B cell (primary cell): ENCODE data around the gene FAM3D. TPM values are rescaled to one million over a fixed set of nuclear protein-coding genes. Genes with fewer than 3 reads are reported as not detected.

Experiments
- ATAC-seq: fragments of 200-7000 bp; cut with Tn5 transposase; one replicate; pipeline ENCODE4 v1.10.0; 2021; ENCODE audit warnings: low read depth, mild to moderate bottlenecking, moderate number of reproducible peaks, moderate library complexity
- CTCF ChIA-PET: fragments of 350-600 bp; sonication (Branson Sonifier 250); formaldehyde crosslinking; loops from one replicate; lab custom pipeline; 2021; ENCODE audit warnings: antibody characterized with exemption, inconsistent platforms; lab: Charles Lee
- POLR2A ChIA-PET: fragments of 350-600 bp; sonication (Branson Sonifier 250); formaldehyde crosslinking; loops from one replicate; lab custom pipeline; 2021; ENCODE audit warnings: antibody characterized with exemption; lab: Charles Lee
- DNase-seq: peaks from one replicate; pipeline ENCODE4 v3.0.0; 2013
- H2AFZ ChIP-seq: 2 replicates; pipeline ENCODE4 v1.6.1; 2012; ENCODE audit warnings: mild to moderate bottlenecking, low read depth, low read length; ENCODE audit not compliant: insufficient read depth, poor library complexity, severe bottlenecking
- H3K27ac ChIP-seq, 2 donors: 1 replicate in 1 of 2; 2 replicates in 1 of 2; pipeline ENCODE4 v1.5.1; 2012 to 2013; ENCODE audit warnings: low read length in 2 of 2, mild to moderate bottlenecking in 2 of 2, moderate library complexity in 1 of 2
- H3K27me3 ChIP-seq, 4 experiments: fragments of 200-600 bp in 1 of 4; sonication (generic) in 1 of 4; replicated peaks in 1 of 4; 1 replicate in 2 of 4; 2 replicates in 2 of 4; pipeline versions ENCODE4 v1.6.1 to v1.7.0; 2013 to 2016; ENCODE audit warnings: low read length in 3 of 4, mild to moderate bottlenecking in 2 of 4, mixed read lengths in 1 of 4, moderate library complexity in 1 of 4; ENCODE audit not compliant: insufficient read depth in 4 of 4, control insufficient read depth in 3 of 4; ENCODE audit errors: control extremely low read depth in 1 of 4
- H3K36me3 ChIP-seq, 2 experiments: replicated peaks in 1 of 2; 1 replicate in 1 of 2; 2 replicates in 1 of 2; pipeline versions ENCODE4 v1.6.1 to v1.7.1; 2013; ENCODE audit warnings: low read length in 1 of 2; ENCODE audit not compliant: insufficient read depth in 2 of 2, control insufficient read depth in 1 of 2; ENCODE audit errors: control extremely low read depth in 1 of 2, extremely low read depth in 1 of 2
- H3K4me1 ChIP-seq, 2 donors: fragments of 200-600 bp in 1 of 2; sonication (generic) in 1 of 2; 1 replicate in 1 of 2; 2 replicates in 1 of 2; pipeline versions ENCODE4 v1.5.1 to v1.6.1; 2013 to 2017; ENCODE audit warnings: low read length in 2 of 2; ENCODE audit not compliant: control insufficient read depth in 2 of 2, insufficient read depth in 2 of 2
- H3K4me2 ChIP-seq: replicated peaks from 2 replicates; pipeline ENCODE3; 2012; ENCODE audit warnings: mild to moderate bottlenecking, low read depth, low read length; ENCODE audit not compliant: poor library complexity, severe bottlenecking
- H3K4me3 ChIP-seq, 5 experiments: fragments of 200-600 bp in 1 of 5; sonication (generic) in 1 of 5; 1 replicate in 3 of 5; 2 replicates in 2 of 5; pipeline versions ENCODE4 v1.5.1 to v1.7.0; 2011 to 2016; ENCODE audit warnings: low read length in 4 of 5, mild to moderate bottlenecking in 4 of 5, low read depth in 2 of 5, control low read depth in 1 of 5, moderate library complexity in 1 of 5; ENCODE audit not compliant: insufficient read depth in 1 of 5; ENCODE audit errors: control extremely low read depth in 1 of 5, extremely low read depth in 1 of 5
- H3K79me2 ChIP-seq: fragments of 200-600 bp; sonication (generic); one replicate; pipeline ENCODE4 v1.6.0; 2016; ENCODE audit warnings: low read length; ENCODE audit not compliant: control insufficient read depth, insufficient read depth
- H3K9ac ChIP-seq: fragments of 200-600 bp; sonication (generic); 2 replicates; pipeline ENCODE4 v1.6.1; 2017; ENCODE audit warnings: mild to moderate bottlenecking, low read length, moderate library complexity
- H3K9me3 ChIP-seq, 3 donors: one replicate each; pipeline versions ENCODE4 v1.6.1 to v1.7.1; 2013; ENCODE audit warnings: low read length in 2 of 3; ENCODE audit not compliant: control insufficient read depth in 2 of 3, insufficient read depth in 1 of 3; ENCODE audit errors: control extremely low read depth in 1 of 3
- H4K20me1 ChIP-seq: 2 replicates; pipeline ENCODE4 v1.6.0; 2012; ENCODE audit warnings: mild to moderate bottlenecking, low read length; ENCODE audit not compliant: insufficient read depth, control insufficient read depth, poor library complexity, severe bottlenecking
- H3K27ac Mint-ChIP-seq: one replicate; pipeline ENCODE4 v1.8.0; 2021; ENCODE audit warnings: mixed read lengths
- H3K27me3 Mint-ChIP-seq: one replicate; pipeline ENCODE4 v1.8.0; 2021; ENCODE audit warnings: mixed read lengths
- H3K4me1 Mint-ChIP-seq: one replicate; pipeline ENCODE4 v1.8.0; 2021; ENCODE audit warnings: mixed read lengths
- H3K4me3 Mint-ChIP-seq: one replicate; pipeline ENCODE4 v1.8.0; 2021; ENCODE audit warnings: mixed read lengths
- H3K9me3 Mint-ChIP-seq: one replicate; pipeline ENCODE4 v1.8.0; 2022; ENCODE audit warnings: mixed read lengths; ENCODE audit not compliant: insufficient read depth
- CTCF ChIP-seq: fragments of 200-600 bp; IDR thresholded peaks from one replicate; pipeline ENCODE4 v1.8.0; 2022; ENCODE audit warnings: antibody characterized with exemption, mild to moderate bottlenecking
- EZH2 ChIP-seq: IDR thresholded peaks from 2 replicates; pipeline ENCODE4 v1.6.1; 2012; ENCODE audit warnings: borderline replicate concordance, low read depth, mild to moderate bottlenecking, moderate library complexity, low read length; ENCODE audit not compliant: insufficient read depth, poor library complexity, severe bottlenecking
- WGBS: methylation state at CpG from one replicate; pipeline ENCODE4 v1.1.5; 2013; ENCODE audit warnings: missing lambda C conversion rate; ENCODE audit not compliant: insufficient coverage; 5-methylcytosine and 5-hydroxymethylcytosine counted together
- intact Hi-C: fragments of 100-400 bp; cut with micrococcal nuclease; formaldehyde crosslinking; loops from one replicate; pipeline ENCODE4 v1.10.0; 2022
- polyA plus RNA-seq: library from polyadenylated mRNA; depleted of rRNA; stranded (reverse); fragments of >200 nt; gene quantifications from 2 replicates; pipeline ENCODE4 v1.2.3, GENCODE V29; 2012
- total RNA-seq, 2 donors: library from RNA; stranded (reverse); fragments of 120-200 nt in 1 of 2; gene quantifications; 1 replicate in 1 of 2; 2 replicates in 1 of 2; pipeline versions ENCODE4 v1.2.3 to v1.2.4, GENCODE V29; 2013 to 2022

Gene FAM3D
- total and polyA plus RNA-seq, 2 donors (not counting 1 experiment from before 2014, with no cell fraction given) = not detected

DNA sequence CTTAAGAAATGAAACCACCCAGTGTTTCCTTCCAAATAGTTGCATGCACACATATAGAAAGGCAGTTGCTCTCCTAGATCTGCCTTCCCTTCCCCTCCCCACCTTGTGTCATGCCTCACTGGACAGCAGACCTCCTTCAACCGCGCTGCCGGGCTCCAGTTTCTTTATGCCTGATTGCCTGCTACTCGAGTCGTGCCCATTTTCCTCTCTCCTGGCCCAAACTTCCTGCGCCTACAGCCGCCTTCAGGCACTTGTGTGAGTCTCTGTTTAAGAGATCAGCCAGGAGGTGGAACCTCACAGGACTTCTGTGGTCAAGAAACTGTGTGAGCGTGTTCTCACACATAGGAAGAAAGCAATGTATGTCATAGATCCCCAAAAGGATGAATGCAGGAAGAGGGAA lies 80.6 kb downstream of the FAM3D start:
- H3K9me3 Mint-ChIP-seq = no peaks in the 10 kb centered on the region
- peak overlapping the region; percentile 93 for H3K4me3 Mint-ChIP-seq
- Histone ChIP-seq H3K36me3 (no peaks in the 10 kb centered on the region), H3K4me1 (peaks cover 19 to 30% of the 10 kb centered on the region in 2 donors), H4K20me1 (no peaks in the 10 kb centered on the region), H3K4me3 (peak overlapping the region in 3 of 5 experiments; percentile 64 to 72 (median 68)), H3K4me2 (peak overlapping the region; percentile 90), H3K79me2 (no peaks in the 10 kb centered on the region), H3K9ac (peak overlapping the region; percentile 55), H2AFZ (no peak overlapping the region), H3K27me3 (peaks cover 0 to 46% (median 24%) of the 10 kb centered on the region in 4 experiments), H3K27ac (no peak overlapping the region), H3K9me3 (peaks cover 0 to 24% (median 3%) of the 10 kb centered on the region in 3 donors)
- 17% methylated on average over 8 of the region's 8 CpGs for WGBS
- DNase-seq (peak; percentile 26), ATAC-seq (no peak)
- H3K27ac Mint-ChIP-seq = no peak overlapping the region
- no peak for TF ChIP-seq EZH2
- TF ChIP-seq CTCF = no peak
- ChIA-PET CTCF (interaction anchor here (1.2 to 1.3 kb wide), 3 partner anchors 18 to 29 kb away, joined by 3 to 4 read pairs (median 3); no protein-coding TSS in a partner anchor), POLR2A (no interaction called here)
- peaks cover 23% of the 10 kb centered on the region for H3K4me1 Mint-ChIP-seq
- intact Hi-C loops = no loop called here
- H3K27me3 Mint-ChIP-seq = peaks cover 43% of the 10 kb centered on the region

DNA sequence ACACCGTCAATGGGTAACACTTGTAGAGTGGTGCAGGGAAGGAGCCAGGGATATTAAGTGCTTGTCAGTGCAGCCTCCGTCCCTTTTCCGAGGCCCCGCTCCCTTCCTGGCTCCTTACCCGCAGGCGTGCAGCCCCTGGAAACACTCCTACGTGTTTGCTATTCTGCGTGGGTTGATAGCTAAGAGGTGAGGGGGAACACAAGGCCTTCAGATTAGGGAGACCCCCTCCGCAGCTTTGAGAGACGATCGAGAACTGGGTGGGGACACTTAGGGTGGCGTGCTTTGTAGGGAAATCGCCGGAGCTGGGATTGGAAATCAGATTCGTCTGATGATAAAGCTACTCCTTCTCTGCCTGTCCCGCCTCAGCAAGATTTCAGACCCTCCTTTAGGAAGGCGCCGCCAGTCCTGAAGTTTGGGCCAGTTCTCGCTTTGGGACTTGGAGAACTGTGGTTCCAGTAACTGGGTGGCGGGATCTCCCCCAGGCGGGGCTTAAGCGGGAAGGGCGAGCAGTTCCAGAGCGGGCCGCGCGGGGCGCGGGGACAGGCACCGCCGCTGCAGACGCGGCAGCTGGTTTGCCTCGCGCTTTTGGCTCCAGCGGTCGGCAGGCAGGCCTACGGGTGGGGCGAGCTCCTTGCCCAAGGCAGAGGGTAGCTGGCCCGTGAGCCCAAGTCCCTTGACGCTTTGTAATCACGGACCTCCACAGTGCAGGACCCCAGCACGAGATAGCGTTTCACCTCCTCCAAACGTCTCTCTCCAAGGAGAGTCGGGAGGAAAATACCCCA lies 81.4 kb downstream of the FAM3D start:
- Mint-ChIP-seq H3K27me3 (peaks cover 43% of the 10 kb centered on the region), H3K4me1 (peaks cover 23% of the 10 kb centered on the region), H3K9me3 (no peaks in the 10 kb centered on the region), H3K27ac (no peak overlapping the region), H3K4me3 (peak overlapping the region; percentile 93)
- POLR2A ChIA-PET = no interaction called here
- peak overlapping the region; percentile 55 for H3K9ac ChIP-seq
- no peak for TF ChIP-seq EZH2
- peak; percentile 70 for TF ChIP-seq CTCF
- CTCF ChIA-PET = interaction anchor here (0.7 to 1.8 kb wide), 7 partner anchors 16 to 279 kb away, joined by 3 to 6 read pairs (median 3); partner anchors contain the start of genes HTD2 and RPP14
- no peaks in the 10 kb centered on the region for H3K36me3 ChIP-seq
- no peaks in the 10 kb centered on the region for H4K20me1 ChIP-seq
- peaks cover 0 to 46% (median 24%) of the 10 kb centered on the region in 4 experiments for H3K27me3 ChIP-seq
- H3K4me1 ChIP-seq = peaks cover 19 to 30% of the 10 kb centered on the region in 2 donors
- peaks cover 0 to 24% (median 3%) of the 10 kb centered on the region in 3 donors for H3K9me3 ChIP-seq
- DNase-seq = peak; percentile 66
- H2AFZ ChIP-seq = peak overlapping the region; percentile 78
- ATAC-seq = peak; percentile 95
- intact Hi-C loops = no loop called here
- H3K79me2 ChIP-seq = no peaks in the 10 kb centered on the region
- H3K4me2 ChIP-seq = peak overlapping the region; percentile 90
- WGBS = 10% methylated on average over 42 of the region's 46 CpGs
- H3K4me3 ChIP-seq = peak overlapping the region; percentile 36 to 72 (median 64)
- H3K27ac ChIP-seq = no peak overlapping the region
